ENCODE data around the gene POLRMT.

The POLRMT gene

GRCh38 chr19:633068-633785 lies at the start of gene POLRMT:
POLRMT (minus strand) TSS chr19:633537; CDS start chr19:633512, 25 bp downstream.
- peak; percentile 59; the same call in 1 of the 2 replicates for TF ChIP-seq ZFX (IDR thresholded peaks at IDR 0.05)
- TF ChIP-seq, protein P1, sequence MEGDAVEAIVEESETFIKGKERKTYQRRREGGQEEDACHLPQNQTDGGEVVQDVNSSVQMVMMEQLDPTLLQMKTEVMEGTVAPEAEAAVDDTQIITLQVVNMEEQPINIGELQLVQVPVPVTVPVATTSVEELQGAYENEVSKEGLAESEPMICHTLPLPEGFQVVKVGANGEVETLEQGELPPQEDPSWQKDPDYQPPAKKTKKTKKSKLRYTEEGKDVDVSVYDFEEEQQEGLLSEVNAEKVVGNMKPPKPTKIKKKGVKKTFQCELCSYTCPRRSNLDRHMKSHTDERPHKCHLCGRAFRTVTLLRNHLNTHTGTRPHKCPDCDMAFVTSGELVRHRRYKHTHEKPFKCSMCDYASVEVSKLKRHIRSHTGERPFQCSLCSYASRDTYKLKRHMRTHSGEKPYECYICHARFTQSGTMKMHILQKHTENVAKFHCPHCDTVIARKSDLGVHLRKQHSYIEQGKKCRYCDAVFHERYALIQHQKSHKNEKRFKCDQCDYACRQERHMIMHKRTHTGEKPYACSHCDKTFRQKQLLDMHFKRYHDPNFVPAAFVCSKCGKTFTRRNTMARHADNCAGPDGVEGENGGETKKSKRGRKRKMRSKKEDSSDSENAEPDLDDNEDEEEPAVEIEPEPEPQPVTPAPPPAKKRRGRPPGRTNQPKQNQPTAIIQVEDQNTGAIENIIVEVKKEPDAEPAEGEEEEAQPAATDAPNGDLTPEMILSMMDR (conservative IDR thresholded peaks at IDR 0.05): no peak
- peak within 1 kb of the TSS; percentile 84 for H3K27ac ChIP-seq

DNA sequence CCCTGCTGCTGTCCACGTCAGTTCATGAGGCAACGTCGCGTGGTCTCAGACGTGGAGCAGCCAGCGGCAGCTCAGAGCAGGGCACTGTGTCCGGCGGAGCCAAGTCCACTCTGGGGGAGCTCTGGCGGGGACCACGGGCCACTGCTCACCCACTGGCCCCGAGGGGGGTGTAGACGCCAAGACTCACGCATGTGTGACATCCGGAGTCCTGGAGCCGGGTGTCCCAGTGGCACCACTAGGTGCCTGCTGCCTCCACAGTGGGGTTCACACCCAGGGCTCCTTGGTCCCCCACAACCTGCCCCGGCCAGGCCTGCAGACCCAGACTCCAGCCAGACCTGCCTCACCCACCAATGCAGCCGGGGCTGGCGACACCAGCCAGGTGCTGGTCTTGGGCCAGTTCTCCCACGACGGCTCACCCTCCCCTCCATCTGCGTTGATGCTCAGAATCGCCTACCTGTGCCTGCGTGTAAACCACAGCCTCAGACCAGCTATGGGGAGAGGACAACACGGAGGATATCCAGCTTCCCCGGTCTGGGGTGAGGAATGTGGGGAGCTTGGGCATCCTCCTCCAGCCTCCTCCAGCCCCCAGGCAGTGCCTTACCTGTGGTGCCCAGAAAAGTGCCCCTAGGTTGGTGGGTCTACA lies 49.5 kb upstream of the POLRMT start:
- TF ChIP-seq ZFX (IDR thresholded peaks at IDR 0.05): no peak
- TF ChIP-seq, protein P1 (conservative IDR thresholded peaks at IDR 0.05): no peak
- no peak overlapping the region for H3K27ac ChIP-seq

- TF ChIP-seq ZFX (IDR thresholded peaks at IDR 0.05): no peak
- TF ChIP-seq, protein P1 (conservative IDR thresholded peaks at IDR 0.05): no peak
These were observed 48.0 kb upstream of the POLRMT start for GRCh38 chr19:681029-682019.

DNA sequence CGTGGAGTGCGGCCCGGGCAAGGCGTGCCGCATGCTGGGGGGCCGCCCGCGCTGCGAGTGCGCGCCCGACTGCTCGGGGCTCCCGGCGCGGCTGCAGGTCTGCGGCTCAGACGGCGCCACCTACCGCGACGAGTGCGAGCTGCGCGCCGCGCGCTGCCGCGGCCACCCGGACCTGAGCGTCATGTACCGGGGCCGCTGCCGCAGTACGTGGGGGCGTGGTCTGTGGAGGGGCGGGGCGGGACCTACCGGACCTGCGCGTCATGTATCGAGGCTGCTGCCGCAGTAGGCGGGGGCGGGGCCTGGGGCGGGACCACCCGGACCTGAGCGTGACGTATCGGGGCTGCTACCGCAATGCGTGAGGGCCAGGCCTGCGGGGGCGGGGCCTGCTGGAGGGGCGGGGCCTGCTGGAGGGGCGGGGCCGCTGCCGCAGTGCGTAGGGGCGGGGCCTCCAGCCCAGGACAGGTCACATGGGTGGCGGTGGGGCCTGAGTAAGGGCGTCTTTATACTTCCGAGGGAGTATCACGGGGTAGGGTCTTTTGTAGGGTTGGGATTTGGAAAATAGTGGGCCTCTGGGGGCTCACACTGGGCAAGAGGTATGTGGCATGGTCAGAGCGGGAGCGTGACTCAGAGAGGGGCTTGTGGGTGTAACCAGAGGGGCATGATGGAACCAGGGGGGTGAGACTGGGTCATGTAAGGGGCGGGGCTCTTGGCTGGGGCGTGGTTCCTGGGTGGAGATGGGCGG lies 47.1 kb upstream of the POLRMT start:
- no peak; the same call in 1 of the 2 replicates for TF ChIP-seq ZFX (IDR thresholded peaks at IDR 0.05)

More at GRCh38 chr19:681029-682019, 48.0 kb upstream of the POLRMT start:
- H3K27ac ChIP-seq: peak overlapping the region; percentile 91

GRCh38 chr19:679418-680286 lies 46.3 kb upstream of the POLRMT start:
- TF ChIP-seq ZFX (IDR thresholded peaks at IDR 0.05): peak; percentile 47; the same call in 1 of the 2 replicates
- TF ChIP-seq, protein P1 (conservative IDR thresholded peaks at IDR 0.05): no peak
- H3K27ac ChIP-seq: peak overlapping the region; percentile 91

More for the DNA sequence above, 47.1 kb upstream of the POLRMT start:
- peak overlapping the region; percentile 91 for H3K27ac ChIP-seq

GRCh38 chr19:678791-679388 lies 45.6 kb upstream of the POLRMT start:
- peak overlapping the region; percentile 91; the same call in 1 of the 2 replicates for H3K27ac ChIP-seq
- TF ChIP-seq ZFX (IDR thresholded peaks at IDR 0.05): no peak
- TF ChIP-seq, protein P1 (conservative IDR thresholded peaks at IDR 0.05): no peak

All from C4-2B (cell line).